HG03159 (cell line): Measurements from ENCODE around the gene CD7.

Source experiments
- ATAC-seq: cut with Tn5 transposase; IDR thresholded peaks from one replicate; pipeline ENCODE4 v1.9.1; 2021; ENCODE audit warnings: mild to moderate bottlenecking, moderate library complexity; ENCODE audit not compliant: unreplicated experiment

The CD7 gene

GRCh38 chr17:82329683-82330321 lies 12.4 kb upstream of the CD7 start:
- ATAC-seq, result no peak

GRCh38 chr17:82328994-82329507 lies 11.6 kb upstream of the CD7 start:
- no peak for ATAC-seq

- ATAC-seq, result no peak
These were observed 11.0 kb upstream of the CD7 start for GRCh38 chr17:82328141-82328993.

GRCh38 chr17:82327757-82328140 lies 10.3 kb upstream of the CD7 start:
- ATAC-seq, result no peak

- ATAC-seq, result no peak
These were observed 9.9 kb upstream of the CD7 start for GRCh38 chr17:82327289-82327688.

GRCh38 chr17:82325286-82326180 lies 8.1 kb upstream of the CD7 start:
- no peak for ATAC-seq

- no peak for ATAC-seq
These were observed 7.3 kb upstream of the CD7 start for GRCh38 chr17:82324566-82325285.

GRCh38 chr17:82323514-82324234 lies 6.3 kb upstream of the CD7 start:
- ATAC-seq, result no peak

GRCh38 chr17:82322526-82323453 lies 5.4 kb upstream of the CD7 start:
- no peak for ATAC-seq

- no peak for ATAC-seq
These were observed 4.6 kb upstream of the CD7 start for GRCh38 chr17:82321947-82322466.

- no peak for ATAC-seq
These were observed 3.8 kb upstream of the CD7 start for GRCh38 chr17:82320956-82321927.

GRCh38 chr17:82320140-82320840 lies 2.9 kb upstream of the CD7 start:
- ATAC-seq, result no peak

GRCh38 chr17:82319619-82320062 lies 2.2 kb upstream of the CD7 start:
- ATAC-seq, result no peak

- ATAC-seq, result no peak
These were observed 1.6 kb upstream of the CD7 start for GRCh38 chr17:82318772-82319606.

GRCh38 chr17:82318169-82318498 lies 726 bp upstream of the CD7 start:
- no peak for ATAC-seq
